B cell (primary cell): Measurements from ENCODE around the gene PLD1. TPM values are rescaled to one million over a fixed set of nuclear protein-coding genes. Genes with fewer than 3 reads are reported as not detected.

Source experiments
- ATAC-seq: fragments of 200-7000 bp; cut with Tn5 transposase; one replicate; pipeline ENCODE4 v1.10.0; 2021; ENCODE audit warnings: low read depth, mild to moderate bottlenecking, moderate number of reproducible peaks, moderate library complexity
- CTCF ChIA-PET: fragments of 350-600 bp; sonication (Branson Sonifier 250); formaldehyde crosslinking; loops from one replicate; lab custom pipeline; 2021; ENCODE audit warnings: antibody characterized with exemption, inconsistent platforms; lab: Charles Lee
- POLR2A ChIA-PET: fragments of 350-600 bp; sonication (Branson Sonifier 250); formaldehyde crosslinking; loops from one replicate; lab custom pipeline; 2021; ENCODE audit warnings: antibody characterized with exemption; lab: Charles Lee
- DNase-seq: peaks from one replicate; pipeline ENCODE4 v3.0.0; 2013
- H2AFZ ChIP-seq: 2 replicates; pipeline ENCODE4 v1.6.1; 2012; ENCODE audit warnings: mild to moderate bottlenecking, low read depth, low read length; ENCODE audit not compliant: insufficient read depth, poor library complexity, severe bottlenecking
- H3K27ac ChIP-seq, 2 donors: 1 replicate in 1 of 2; 2 replicates in 1 of 2; pipeline ENCODE4 v1.5.1; 2012 to 2013; ENCODE audit warnings: low read length in 2 of 2, mild to moderate bottlenecking in 2 of 2, moderate library complexity in 1 of 2
- H3K27me3 ChIP-seq, 4 experiments: fragments of 200-600 bp in 1 of 4; sonication (generic) in 1 of 4; replicated peaks in 1 of 4; 1 replicate in 2 of 4; 2 replicates in 2 of 4; pipeline versions ENCODE4 v1.6.1 to v1.7.0; 2013 to 2016; ENCODE audit warnings: low read length in 3 of 4, mild to moderate bottlenecking in 2 of 4, mixed read lengths in 1 of 4, moderate library complexity in 1 of 4; ENCODE audit not compliant: insufficient read depth in 4 of 4, control insufficient read depth in 3 of 4; ENCODE audit errors: control extremely low read depth in 1 of 4
- H3K36me3 ChIP-seq, 2 experiments: replicated peaks in 1 of 2; 1 replicate in 1 of 2; 2 replicates in 1 of 2; pipeline versions ENCODE4 v1.6.1 to v1.7.1; 2013; ENCODE audit warnings: low read length in 1 of 2; ENCODE audit not compliant: insufficient read depth in 2 of 2, control insufficient read depth in 1 of 2; ENCODE audit errors: control extremely low read depth in 1 of 2, extremely low read depth in 1 of 2
- H3K4me1 ChIP-seq, 2 donors: fragments of 200-600 bp in 1 of 2; sonication (generic) in 1 of 2; 1 replicate in 1 of 2; 2 replicates in 1 of 2; pipeline versions ENCODE4 v1.5.1 to v1.6.1; 2013 to 2017; ENCODE audit warnings: low read length in 2 of 2; ENCODE audit not compliant: control insufficient read depth in 2 of 2, insufficient read depth in 2 of 2
- H3K4me2 ChIP-seq: replicated peaks from 2 replicates; pipeline ENCODE3; 2012; ENCODE audit warnings: mild to moderate bottlenecking, low read depth, low read length; ENCODE audit not compliant: poor library complexity, severe bottlenecking
- H3K4me3 ChIP-seq, 5 experiments: fragments of 200-600 bp in 1 of 5; sonication (generic) in 1 of 5; 1 replicate in 3 of 5; 2 replicates in 2 of 5; pipeline versions ENCODE4 v1.5.1 to v1.7.0; 2011 to 2016; ENCODE audit warnings: low read length in 4 of 5, mild to moderate bottlenecking in 4 of 5, low read depth in 2 of 5, control low read depth in 1 of 5, moderate library complexity in 1 of 5; ENCODE audit not compliant: insufficient read depth in 1 of 5; ENCODE audit errors: control extremely low read depth in 1 of 5, extremely low read depth in 1 of 5
- H3K79me2 ChIP-seq: fragments of 200-600 bp; sonication (generic); one replicate; pipeline ENCODE4 v1.6.0; 2016; ENCODE audit warnings: low read length; ENCODE audit not compliant: control insufficient read depth, insufficient read depth
- H3K9ac ChIP-seq: fragments of 200-600 bp; sonication (generic); 2 replicates; pipeline ENCODE4 v1.6.1; 2017; ENCODE audit warnings: mild to moderate bottlenecking, low read length, moderate library complexity
- H3K9me3 ChIP-seq, 3 donors: one replicate each; pipeline versions ENCODE4 v1.6.1 to v1.7.1; 2013; ENCODE audit warnings: low read length in 2 of 3; ENCODE audit not compliant: control insufficient read depth in 2 of 3, insufficient read depth in 1 of 3; ENCODE audit errors: control extremely low read depth in 1 of 3
- H4K20me1 ChIP-seq: 2 replicates; pipeline ENCODE4 v1.6.0; 2012; ENCODE audit warnings: mild to moderate bottlenecking, low read length; ENCODE audit not compliant: insufficient read depth, control insufficient read depth, poor library complexity, severe bottlenecking
- H3K27ac Mint-ChIP-seq: one replicate; pipeline ENCODE4 v1.8.0; 2021; ENCODE audit warnings: mixed read lengths
- H3K27me3 Mint-ChIP-seq: one replicate; pipeline ENCODE4 v1.8.0; 2021; ENCODE audit warnings: mixed read lengths
- H3K4me1 Mint-ChIP-seq: one replicate; pipeline ENCODE4 v1.8.0; 2021; ENCODE audit warnings: mixed read lengths
- H3K4me3 Mint-ChIP-seq: one replicate; pipeline ENCODE4 v1.8.0; 2021; ENCODE audit warnings: mixed read lengths
- H3K9me3 Mint-ChIP-seq: one replicate; pipeline ENCODE4 v1.8.0; 2022; ENCODE audit warnings: mixed read lengths; ENCODE audit not compliant: insufficient read depth
- CTCF ChIP-seq: fragments of 200-600 bp; IDR thresholded peaks from one replicate; pipeline ENCODE4 v1.8.0; 2022; ENCODE audit warnings: antibody characterized with exemption, mild to moderate bottlenecking
- EZH2 ChIP-seq: IDR thresholded peaks from 2 replicates; pipeline ENCODE4 v1.6.1; 2012; ENCODE audit warnings: borderline replicate concordance, low read depth, mild to moderate bottlenecking, moderate library complexity, low read length; ENCODE audit not compliant: insufficient read depth, poor library complexity, severe bottlenecking
- WGBS: methylation state at CpG from one replicate; pipeline ENCODE4 v1.1.5; 2013; ENCODE audit warnings: missing lambda C conversion rate; ENCODE audit not compliant: insufficient coverage; 5-methylcytosine and 5-hydroxymethylcytosine counted together
- intact Hi-C: fragments of 100-400 bp; cut with micrococcal nuclease; formaldehyde crosslinking; loops from one replicate; pipeline ENCODE4 v1.10.0; 2022
- polyA plus RNA-seq: library from polyadenylated mRNA; depleted of rRNA; stranded (reverse); fragments of >200 nt; gene quantifications from 2 replicates; pipeline ENCODE4 v1.2.3, GENCODE V29; 2012
- total RNA-seq, 2 donors: library from RNA; stranded (reverse); fragments of 120-200 nt in 1 of 2; gene quantifications; 1 replicate in 1 of 2; 2 replicates in 1 of 2; pipeline versions ENCODE4 v1.2.3 to v1.2.4, GENCODE V29; 2013 to 2022

PLD1 gene
- total and polyA plus RNA-seq, 2 donors (not counting 1 experiment from before 2014, with no cell fraction given), result 0.24 to 0.52 TPM

GRCh38 chr3:171558188-171558696, 252.0 kb downstream of the PLD1 start:
- H3K4me3 Mint-ChIP-seq, result no peak overlapping the region
- H3K4me2 ChIP-seq, result no peak overlapping the region
- ATAC-seq, result no peak
- TF ChIP-seq EZH2, result no peak
- no peak for TF ChIP-seq CTCF
- H3K9ac ChIP-seq, result no peak overlapping the region
- no peaks in the 10 kb centered on the region for H3K4me1 Mint-ChIP-seq
- CTCF ChIA-PET, result interaction anchor here (1.0 kb wide), 1 partner anchor 8 kb away, joined by 6 read pairs; no protein-coding TSS in a partner anchor
- POLR2A ChIA-PET, result no interaction called here
- DNase-seq, result no peak
- no peak overlapping the region for H3K27ac Mint-ChIP-seq
- no peaks in the 10 kb centered on the region for H3K36me3 ChIP-seq
- H3K9me3 ChIP-seq, result no peaks in the 10 kb centered on the region
- H3K9me3 Mint-ChIP-seq, result no peaks in the 10 kb centered on the region
- H3K79me2 ChIP-seq, result no peaks in the 10 kb centered on the region
- no peaks in the 10 kb centered on the region for H3K4me1 ChIP-seq
- no peaks in the 10 kb centered on the region for H4K20me1 ChIP-seq
- no peak overlapping the region for H3K4me3 ChIP-seq
- no peaks in the 10 kb centered on the region for H3K27me3 Mint-ChIP-seq
- WGBS, result 100% methylated on average over 1 of the region's 3 CpGs
- H3K27ac ChIP-seq, result no peak overlapping the region
- H2AFZ ChIP-seq, result no peak overlapping the region
- H3K27me3 ChIP-seq, result no peaks in the 10 kb centered on the region
- intact Hi-C loops, result no loop called here

- intact Hi-C loops, result no loop called here
- Mint-ChIP-seq H3K27me3 (no peaks in the 10 kb centered on the region), H3K27ac (no peak overlapping the region), H3K4me3 (no peak overlapping the region), H3K4me1 (no peaks in the 10 kb centered on the region), H3K9me3 (no peaks in the 10 kb centered on the region)
- POLR2A ChIA-PET, result no interaction called here
- Histone ChIP-seq H3K4me3 (no peak overlapping the region), H2AFZ (no peak overlapping the region), H3K27ac (no peak overlapping the region), H3K27me3 (no peaks in the 10 kb centered on the region), H3K4me1 (no peaks in the 10 kb centered on the region), H4K20me1 (no peaks in the 10 kb centered on the region), H3K79me2 (no peaks in the 10 kb centered on the region), H3K36me3 (no peaks in the 10 kb centered on the region), H3K9ac (no peak overlapping the region), H3K4me2 (no peak overlapping the region), H3K9me3 (no peaks in the 10 kb centered on the region)
- DNase-seq, result no peak
- no peak for ATAC-seq
- CTCF ChIA-PET, result no interaction called here
- no peak for TF ChIP-seq EZH2
- TF ChIP-seq CTCF, result no peak
Observed at GRCh38 chr3:171557173-171557572, 253.1 kb downstream of the PLD1 start.
